GM23338 (cell line): ENCODE measurements around the gene GRIN3B. TPM values are rescaled to one million over a fixed set of nuclear protein-coding genes. Genes with fewer than 3 reads are reported as not detected.
A peak's percentile ranks its signal among the peaks of the same experiment; 100 is the strongest.
"Not testable (repeated sequence)": the region's sequence is repeated elsewhere in the genome, so short reads cannot be mapped to it uniquely, and the experiment has no call there.

Experiments used
- ATAC-seq: fragments of 200-7000 bp; cut with Tn5 transposase; 3 replicates; pipeline ENCODE4 v1.9.1; 2020
- DNase-seq: peaks from one replicate; pipeline ENCODE4 v3.0.0-alpha.2; 2015; ENCODE audit warnings: low spot score
- H2AFZ ChIP-seq: fragments of 200-600 bp; sonication (generic); 2 replicates; pipeline ENCODE4 v1.8.0; 2016; ENCODE audit warnings: antibody characterized with exemption, mild to moderate bottlenecking, moderate library complexity
- H3F3A ChIP-seq: fragments of 200-600 bp; sonication (generic); replicated peaks from 2 replicates; pipeline ENCODE4 v1.8.0; 2017; ENCODE audit warnings: antibody characterized with exemption, mixed run types, low read depth
- H3K27ac ChIP-seq: fragments of 200-600 bp; sonication (generic); 2 replicates; pipeline ENCODE4 v1.6.1; 2016; ENCODE audit warnings: low read depth
- H3K27me3 ChIP-seq: fragments of 200-600 bp; sonication (generic); 2 replicates; pipeline ENCODE4 v1.8.0; 2016; ENCODE audit warnings: mild to moderate bottlenecking, mixed run types, moderate library complexity; ENCODE audit not compliant: insufficient read depth
- H3K36me3 ChIP-seq: fragments of 200-600 bp; sonication (generic); 2 replicates; pipeline ENCODE4 v1.8.0; 2016; ENCODE audit warnings: mild to moderate bottlenecking; ENCODE audit not compliant: insufficient read depth
- H3K4me1 ChIP-seq: fragments of 200-600 bp; sonication (generic); 2 replicates; pipeline ENCODE4 v1.8.0; 2016; ENCODE audit warnings: mild to moderate bottlenecking, moderate library complexity; ENCODE audit not compliant: insufficient read depth
- H3K4me2 ChIP-seq: fragments of 200-600 bp; sonication (generic); 2 replicates; pipeline ENCODE4 v1.7.1; 2017; ENCODE audit warnings: mixed run types
- H3K4me3 ChIP-seq: fragments of 200-600 bp; sonication (generic); 2 replicates; pipeline ENCODE4 v1.6.1; 2016; ENCODE audit warnings: mixed run types
- H3K79me2 ChIP-seq: fragments of 200-600 bp; sonication (generic); replicated peaks from 2 replicates; pipeline ENCODE4 v1.8.0; 2017; ENCODE audit warnings: mild to moderate bottlenecking; ENCODE audit not compliant: insufficient read depth
- H3K9me2 ChIP-seq: fragments of 200-600 bp; sonication (generic); 2 replicates; pipeline ENCODE4 v1.8.0; 2017; ENCODE audit not compliant: insufficient read depth
- H4K20me1 ChIP-seq: fragments of 200-600 bp; sonication (generic); replicated peaks from 2 replicates; pipeline ENCODE4 v1.8.0; 2017; ENCODE audit warnings: mild to moderate bottlenecking; ENCODE audit not compliant: insufficient read depth
- H3K27ac Mint-ChIP-seq: 2 replicates; pipeline ENCODE4 v1.8.0; 2020; ENCODE audit warnings: inconsistent platforms, mild to moderate bottlenecking, moderate library complexity, mixed read lengths
- H3K27me3 Mint-ChIP-seq: 3 replicates; pipeline ENCODE4 v1.8.0; 2022; ENCODE audit warnings: low read depth, mild to moderate bottlenecking, moderate library complexity, mixed read lengths, inconsistent platforms; ENCODE audit not compliant: insufficient read depth, poor library complexity
- H3K36me3 Mint-ChIP-seq: 3 replicates; pipeline ENCODE4 v1.8.0; 2021; ENCODE audit warnings: low read depth, mild to moderate bottlenecking, inconsistent platforms, moderate library complexity, mixed read lengths
- H3K4me1 Mint-ChIP-seq: 3 replicates; pipeline ENCODE4 v1.8.0; 2020; ENCODE audit warnings: mild to moderate bottlenecking, inconsistent platforms, mixed read lengths
- H3K4me3 Mint-ChIP-seq: 3 replicates; pipeline ENCODE4 v1.8.0; 2021; ENCODE audit warnings: moderate library complexity, mild to moderate bottlenecking, inconsistent platforms, mixed read lengths
- H3K9me3 Mint-ChIP-seq: 3 replicates; pipeline ENCODE4 v1.8.0; 2020; ENCODE audit warnings: moderate library complexity, mild to moderate bottlenecking, inconsistent platforms, mixed read lengths
- CREB1 ChIP-seq: fragments of 250-450 bp; sonication (Bioruptor Pico); IDR thresholded peaks from 2 replicates; pipeline ENCODE4 v1.5.0; 2020; ENCODE audit warnings: low read depth, mild to moderate bottlenecking, moderate library complexity
- ETS1 ChIP-seq: IDR thresholded peaks from 2 replicates; pipeline ENCODE4 v1.6.1; 2016; ENCODE audit warnings: antibody characterized with exemption
- POLR2AphosphoS5 ChIP-seq: IDR thresholded peaks from 2 replicates; pipeline ENCODE4 v1.6.1; 2016; ENCODE audit warnings: antibody characterized with exemption, low read depth
- ZNF114 ChIP-seq: fragments of 250-450 bp; sonication (Bioruptor Pico); IDR thresholded peaks from 2 replicates; pipeline ENCODE4 v1.5.0; 2020; ENCODE audit warnings: mild to moderate bottlenecking, moderate library complexity
- ZNF331 ChIP-seq: fragments of 250-450 bp; sonication (Bioruptor Pico); IDR thresholded peaks from 2 replicates; pipeline ENCODE4 v1.5.0; 2020; ENCODE audit warnings: low read depth, mild to moderate bottlenecking, moderate library complexity
- polyA plus RNA-seq: library from polyadenylated mRNA; unstranded; fragments of >200 nt; fragmentation: Nextera tagmentation; extraction: Ambion mirVana; gene quantifications from 2 replicates; pipeline ENCODE4 v1.2.1, GENCODE V29; 2016
- total RNA-seq: library from RNA; depleted of rRNA; stranded (reverse); fragments of >200 nt; shearing (Covaris generic); gene quantifications from 2 replicates; pipeline ENCODE4 v1.2.3, GENCODE V29; 2014
- TF ChIP-seq, protein P1 (sequence below): fragments of 250-450 bp; sonication (Bioruptor Pico); IDR thresholded peaks from 2 replicates; pipeline ENCODE4 v1.5.0; 2020; ENCODE audit warnings: mild to moderate bottlenecking, moderate library complexity

Gene GRIN3B
- total and polyA plus RNA-seq, 2 experiments from 2014 or later = 0.11 to 2.8 TPM

- not testable (repeated sequence) for H3K4me2 ChIP-seq, H2AFZ ChIP-seq, H3K4me3 ChIP-seq, H3K27ac ChIP-seq, H3K4me1 Mint-ChIP-seq, DNase-seq, H3K4me3 Mint-ChIP-seq, H3K9me3 Mint-ChIP-seq, H3K4me1 ChIP-seq, ATAC-seq, H3K36me3 ChIP-seq, H4K20me1 ChIP-seq, H3K9me2 ChIP-seq, H3K27me3 ChIP-seq, H3K36me3 Mint-ChIP-seq, H3K27ac Mint-ChIP-seq
- H3K79me2 ChIP-seq = peaks cover 42% of the 10 kb centered on the region
- peaks cover 26% of the 10 kb centered on the region for H3K27me3 Mint-ChIP-seq
- H3F3A ChIP-seq = peaks cover 18% of the 10 kb centered on the region; the same call in 1 of the 2 replicates
Measured at GRCh38 chr19:1023883-1024188, 23.6 kb downstream of the GRIN3B start.

DNA sequence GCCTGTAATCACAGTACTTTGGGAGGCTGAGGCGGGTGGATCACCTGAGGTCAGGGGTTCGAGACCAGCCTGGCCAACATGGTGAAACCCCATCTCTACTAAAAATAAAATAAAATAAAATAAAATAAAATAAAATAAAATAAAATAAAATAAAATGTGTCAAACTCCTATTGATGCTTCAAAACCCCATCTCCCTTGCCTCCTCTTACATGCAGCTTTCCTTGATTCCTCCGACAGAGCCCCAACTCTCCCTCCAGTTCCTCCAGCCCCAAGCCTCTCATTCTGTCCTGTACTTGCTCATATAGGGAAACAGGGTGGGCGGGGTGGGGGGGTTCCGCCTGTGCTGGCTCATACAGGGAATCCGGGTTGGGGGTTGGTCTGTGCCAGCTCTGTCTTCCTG, 24.9 kb downstream of the GRIN3B start:
- Mint-ChIP-seq H3K27me3 (peaks cover 29% of the 10 kb centered on the region), H3K27ac (0 out of 2 replicates have a peak overlapping the region, but pooled peaks have one; percentile 30), H3K36me3 (peaks cover 10% of the 10 kb centered on the region), H3K4me1 (peaks cover 10% of the 10 kb centered on the region; the same call in 2 of the 3 replicates)
- not testable (repeated sequence) for H3K4me2 ChIP-seq, DNase-seq, H3K27me3 ChIP-seq, H3K27ac ChIP-seq, H3K36me3 ChIP-seq, ATAC-seq, H2AFZ ChIP-seq, H3K9me3 Mint-ChIP-seq, H3K9me2 ChIP-seq, H3K4me3 Mint-ChIP-seq, H3K4me3 ChIP-seq, H4K20me1 ChIP-seq, H3K4me1 ChIP-seq
- Histone ChIP-seq H3F3A (peaks cover 19% of the 10 kb centered on the region; the same call in 1 of the 2 replicates), H3K79me2 (peaks cover 39% of the 10 kb centered on the region)

DNA sequence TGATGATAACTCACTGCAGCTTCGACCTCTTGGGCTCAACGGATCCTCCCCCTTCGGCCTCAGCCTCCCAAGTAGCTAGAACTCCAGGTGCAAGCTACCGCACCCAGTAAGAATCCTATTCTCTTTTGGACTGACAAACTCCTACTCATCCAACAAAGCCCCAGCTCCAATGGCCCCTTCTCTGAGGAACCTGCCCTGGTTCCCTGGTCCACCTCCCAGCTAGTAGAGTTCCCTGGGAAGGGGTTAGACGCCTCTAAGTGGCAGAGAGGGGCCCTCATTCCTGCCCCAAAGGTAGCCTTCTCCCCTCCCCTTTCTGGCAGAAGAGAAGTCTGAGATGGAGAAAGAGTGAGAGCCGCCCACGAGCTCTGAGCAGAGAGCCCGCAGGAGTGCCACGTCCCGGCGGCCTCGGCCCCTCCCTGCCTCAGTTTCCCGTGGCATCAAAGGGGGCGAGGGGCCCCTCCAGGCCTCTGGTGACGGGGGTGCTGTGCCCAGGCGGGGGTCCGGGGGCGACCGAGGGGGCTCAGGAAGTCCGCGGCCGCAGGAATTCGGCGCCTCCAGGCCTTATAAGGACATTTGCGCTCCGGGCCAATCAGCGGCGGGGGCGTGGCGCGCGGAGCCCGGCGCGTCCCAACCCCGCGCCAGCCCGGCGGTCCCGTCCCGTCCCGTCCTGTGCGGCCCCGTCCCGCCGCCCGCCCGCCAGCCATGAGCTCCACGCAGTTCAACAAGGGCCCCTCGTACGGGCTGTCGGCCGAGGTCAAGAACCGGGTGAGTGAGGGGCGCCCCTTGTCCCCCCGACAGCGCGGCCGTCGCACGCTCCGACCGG, 26.0 kb downstream of the GRIN3B start, which contains the start of gene CNN2:
Gene CNN2, plus strand, starts transcription at position 649 of the 823 bp plus-strand sequence. Its CDS starts 54 bp downstream, at position 703.
- Mint-ChIP-seq H3K4me3 (peak within 1 kb of the TSS; percentile 95), H3K4me1 (peaks cover 14% of the 10 kb centered on the region), H3K36me3 (peaks cover 20% of the 10 kb centered on the region), H3K27me3 (peaks cover 30% of the 10 kb centered on the region), H3K27ac (peak within 1 kb of the TSS; percentile 98), H3K9me3 (peaks cover 2% of the 10 kb centered on the region; the same call in 2 of the 3 replicates)
- Histone ChIP-seq H2AFZ (no peak within 1 kb of the TSS), H3K4me3 (peak within 1 kb of the TSS; percentile 99), H4K20me1 (peaks cover 9% of the 10 kb centered on the region), H3F3A (peaks cover 19% of the 10 kb centered on the region; the same call in 1 of the 2 replicates), H3K36me3 (0 out of 2 replicates have a peak, but pooled peaks cover 4% of the 10 kb centered on the region), H3K27ac (peak within 1 kb of the TSS; percentile 98), H3K4me2 (peak within 1 kb of the TSS; percentile 99), H3K27me3 (no peaks in the 10 kb centered on the region), H3K79me2 (peaks cover 38% of the 10 kb centered on the region), H3K9me2 (no peaks in the 10 kb centered on the region), H3K4me1 (peaks cover 8% of the 10 kb centered on the region)
- ATAC-seq (peak; percentile 75), DNase-seq (peak; percentile 93)
- TF ChIP-seq POLR2AphosphoS5 (peak; percentile 76), ZNF331 (CRISPR knock-in tag) (no peak), ZNF114 (no peak), ETS1 (no peak), CREB1 (CRISPR knock-in tag) (peak; percentile 36; the same call in 1 of the 2 replicates)
- TF ChIP-seq, protein P1, sequence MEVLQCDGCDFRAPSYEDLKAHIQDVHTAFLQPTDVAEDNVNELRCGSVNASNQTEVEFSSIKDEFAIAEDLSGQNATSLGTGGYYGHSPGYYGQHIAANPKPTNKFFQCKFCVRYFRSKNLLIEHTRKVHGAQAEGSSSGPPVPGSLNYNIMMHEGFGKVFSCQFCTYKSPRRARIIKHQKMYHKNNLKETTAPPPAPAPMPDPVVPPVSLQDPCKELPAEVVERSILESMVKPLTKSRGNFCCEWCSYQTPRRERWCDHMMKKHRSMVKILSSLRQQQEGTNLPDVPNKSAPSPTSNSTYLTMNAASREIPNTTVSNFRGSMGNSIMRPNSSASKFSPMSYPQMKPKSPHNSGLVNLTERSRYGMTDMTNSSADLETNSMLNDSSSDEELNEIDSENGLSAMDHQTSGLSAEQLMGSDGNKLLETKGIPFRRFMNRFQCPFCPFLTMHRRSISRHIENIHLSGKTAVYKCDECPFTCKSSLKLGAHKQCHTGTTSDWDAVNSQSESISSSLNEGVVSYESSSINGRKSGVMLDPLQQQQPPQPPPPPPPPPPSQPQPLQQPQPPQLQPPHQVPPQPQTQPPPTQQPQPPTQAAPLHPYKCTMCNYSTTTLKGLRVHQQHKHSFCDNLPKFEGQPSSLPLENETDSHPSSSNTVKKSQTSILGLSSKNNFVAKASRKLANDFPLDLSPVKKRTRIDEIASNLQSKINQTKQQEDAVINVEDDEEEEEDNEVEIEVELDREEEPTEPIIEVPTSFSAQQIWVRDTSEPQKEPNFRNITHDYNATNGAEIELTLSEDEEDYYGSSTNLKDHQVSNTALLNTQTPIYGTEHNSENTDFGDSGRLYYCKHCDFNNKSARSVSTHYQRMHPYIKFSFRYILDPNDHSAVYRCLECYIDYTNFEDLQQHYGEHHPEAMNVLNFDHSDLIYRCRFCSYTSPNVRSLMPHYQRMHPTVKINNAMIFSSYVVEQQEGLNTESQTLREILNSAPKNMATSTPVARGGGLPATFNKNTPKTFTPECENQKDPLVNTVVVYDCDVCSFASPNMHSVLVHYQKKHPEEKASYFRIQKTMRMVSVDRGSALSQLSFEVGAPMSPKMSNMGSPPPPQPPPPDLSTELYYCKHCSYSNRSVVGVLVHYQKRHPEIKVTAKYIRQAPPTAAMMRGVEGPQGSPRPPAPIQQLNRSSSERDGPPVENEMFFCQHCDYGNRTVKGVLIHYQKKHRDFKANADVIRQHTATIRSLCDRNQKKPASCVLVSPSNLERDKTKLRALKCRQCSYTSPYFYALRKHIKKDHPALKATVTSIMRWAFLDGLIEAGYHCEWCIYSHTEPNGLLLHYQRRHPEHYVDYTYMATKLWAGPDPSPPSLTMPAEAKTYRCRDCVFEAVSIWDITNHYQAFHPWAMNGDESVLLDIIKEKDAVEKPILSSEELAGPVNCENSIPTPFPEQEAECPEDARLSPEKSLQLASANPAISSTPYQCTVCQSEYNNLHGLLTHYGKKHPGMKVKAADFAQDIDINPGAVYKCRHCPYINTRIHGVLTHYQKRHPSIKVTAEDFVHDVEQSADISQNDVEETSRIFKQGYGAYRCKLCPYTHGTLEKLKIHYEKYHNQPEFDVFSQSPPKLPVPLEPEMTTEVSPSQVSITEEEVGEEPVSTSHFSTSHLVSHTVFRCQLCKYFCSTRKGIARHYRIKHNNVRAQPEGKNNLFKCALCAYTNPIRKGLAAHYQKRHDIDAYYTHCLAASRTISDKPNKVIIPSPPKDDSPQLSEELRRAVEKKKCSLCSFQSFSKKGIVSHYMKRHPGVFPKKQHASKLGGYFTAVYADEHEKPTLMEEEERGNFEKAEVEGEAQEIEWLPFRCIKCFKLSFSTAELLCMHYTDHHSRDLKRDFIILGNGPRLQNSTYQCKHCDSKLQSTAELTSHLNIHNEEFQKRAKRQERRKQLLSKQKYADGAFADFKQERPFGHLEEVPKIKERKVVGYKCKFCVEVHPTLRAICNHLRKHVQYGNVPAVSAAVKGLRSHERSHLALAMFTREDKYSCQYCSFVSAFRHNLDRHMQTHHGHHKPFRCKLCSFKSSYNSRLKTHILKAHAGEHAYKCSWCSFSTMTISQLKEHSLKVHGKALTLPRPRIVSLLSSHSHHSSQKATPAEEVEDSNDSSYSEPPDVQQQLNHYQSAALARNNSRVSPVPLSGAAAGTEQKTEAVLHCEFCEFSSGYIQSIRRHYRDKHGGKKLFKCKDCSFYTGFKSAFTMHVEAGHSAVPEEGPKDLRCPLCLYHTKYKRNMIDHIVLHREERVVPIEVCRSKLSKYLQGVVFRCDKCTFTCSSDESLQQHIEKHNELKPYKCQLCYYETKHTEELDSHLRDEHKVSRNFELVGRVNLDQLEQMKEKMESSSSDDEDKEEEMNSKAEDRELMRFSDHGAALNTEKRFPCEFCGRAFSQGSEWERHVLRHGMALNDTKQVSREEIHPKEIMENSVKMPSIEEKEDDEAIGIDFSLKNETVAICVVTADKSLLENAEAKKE (CRISPR knock-in tag) = 0 out of 2 replicates have a peak, but pooled peaks have one; percentile 31
